H9 (cell line): ENCODE measurements around the gene SRXN1. TPM values are rescaled to one million over a fixed set of nuclear protein-coding genes. Genes with fewer than 3 reads are reported as not detected.

Source experiments
- DNase-seq: peaks from one replicate; pipeline ENCODE4 v3.0.0-alpha.2; 2017
- H2AFZ ChIP-seq: one replicate; pipeline ENCODE4 v1.6.1; 2013; ENCODE audit warnings: mild to moderate bottlenecking, low read length, control low read depth, moderate library complexity
- H2AK5ac ChIP-seq: 2 replicates; pipeline ENCODE4 v1.6.1; 2013; ENCODE audit warnings: low read length, control low read depth, mixed read lengths; ENCODE audit not compliant: insufficient read length
- H2BK120ac ChIP-seq: one replicate; pipeline ENCODE4 v1.6.1; 2013; ENCODE audit warnings: low read depth, mild to moderate bottlenecking, low read length, control low read depth, inconsistent platforms; ENCODE audit not compliant: poor library complexity, severe bottlenecking
- H2BK12ac ChIP-seq: 2 replicates; pipeline ENCODE4 v1.6.1; 2013; ENCODE audit warnings: low read length, control low read depth, mixed read lengths, low read depth; ENCODE audit not compliant: insufficient read length
- H2BK15ac ChIP-seq: 2 replicates; pipeline ENCODE4 v1.6.1; 2013; ENCODE audit warnings: low read depth, low read length, control low read depth
- H2BK20ac ChIP-seq: one replicate; pipeline ENCODE4 v1.6.1; 2013; ENCODE audit warnings: low read depth, mild to moderate bottlenecking, low read length, control low read depth, inconsistent platforms; ENCODE audit not compliant: poor library complexity, severe bottlenecking
- H2BK5ac ChIP-seq: 2 replicates; pipeline ENCODE4 v1.6.1; 2013; ENCODE audit warnings: low read length, control low read depth, mixed read lengths; ENCODE audit not compliant: insufficient read length
- H3K14ac ChIP-seq: 2 replicates; pipeline ENCODE4 v1.6.1; 2013; ENCODE audit warnings: low read length, control low read depth; ENCODE audit not compliant: insufficient read depth
- H3K18ac ChIP-seq: 2 replicates; pipeline ENCODE4 v1.6.1; 2013; ENCODE audit warnings: low read depth, mild to moderate bottlenecking, mixed read lengths, low read length, control low read depth; ENCODE audit not compliant: insufficient read length
- H3K23ac ChIP-seq: 2 replicates; pipeline ENCODE4 v1.6.1; 2013; ENCODE audit warnings: low read length, control low read depth, mixed read lengths, low read depth; ENCODE audit not compliant: insufficient read length
- H3K23me2 ChIP-seq: 2 replicates; pipeline ENCODE4 v1.6.1; 2013; ENCODE audit warnings: low read depth, mild to moderate bottlenecking, mixed read lengths, low read length, control low read depth; ENCODE audit not compliant: insufficient read length, poor library complexity, severe bottlenecking
- H3K27ac ChIP-seq: 2 replicates; pipeline ENCODE4 v1.5.1; 2013; ENCODE audit warnings: low read length, control low read depth, mixed read lengths, low read depth; ENCODE audit not compliant: insufficient read length
- H3K27me3 ChIP-seq: 2 replicates; pipeline ENCODE4 v1.6.1; 2013; ENCODE audit warnings: low read length, control low read depth, inconsistent platforms; ENCODE audit not compliant: insufficient read depth
- H3K4ac ChIP-seq: 2 replicates; pipeline ENCODE4 v1.6.1; 2013; ENCODE audit warnings: low read depth, mild to moderate bottlenecking, control low read depth, inconsistent platforms, low read length, moderate library complexity
- H3K4me1 ChIP-seq: 2 replicates; pipeline ENCODE4 v1.6.1; 2013; ENCODE audit warnings: low read length, control low read depth, inconsistent platforms; ENCODE audit not compliant: insufficient read depth
- H3K4me2 ChIP-seq: 2 replicates; pipeline ENCODE4 v1.6.1; 2013; ENCODE audit warnings: low read length, control low read depth, mixed read lengths; ENCODE audit not compliant: insufficient read length, insufficient read depth
- H3K56ac ChIP-seq: 2 replicates; pipeline ENCODE4 v1.6.1; 2013; ENCODE audit warnings: low read depth, mild to moderate bottlenecking, mixed read lengths, low read length, control low read depth; ENCODE audit not compliant: insufficient read length
- H3K79me1 ChIP-seq: 2 replicates; pipeline ENCODE4 v1.6.1; 2013; ENCODE audit warnings: low read depth, mild to moderate bottlenecking, moderate library complexity, low read length, control low read depth, inconsistent platforms; ENCODE audit not compliant: insufficient read depth, poor library complexity, severe bottlenecking
- H3K79me2 ChIP-seq: 2 replicates; pipeline ENCODE4 v1.6.1; 2013; ENCODE audit warnings: low read length, control low read depth, inconsistent platforms; ENCODE audit not compliant: insufficient read depth
- H3K9ac ChIP-seq: 2 replicates; pipeline ENCODE4 v1.6.1; 2013; ENCODE audit warnings: low read length, control low read depth, mixed read lengths; ENCODE audit not compliant: insufficient read length; ENCODE audit errors: extremely low read depth
- H3K9me3 ChIP-seq: one replicate; pipeline ENCODE4 v1.6.1; 2013; ENCODE audit warnings: low read depth, low read length, inconsistent platforms; ENCODE audit not compliant: control insufficient read depth
- H3T11ph ChIP-seq: one replicate; pipeline ENCODE4 v1.6.1; 2013; ENCODE audit warnings: mild to moderate bottlenecking, low read length, control low read depth, inconsistent platforms
- H4K20me1 ChIP-seq: one replicate; pipeline ENCODE4 v1.6.1; 2013; ENCODE audit not compliant: control insufficient read depth, insufficient read length, insufficient read depth
- H4K5ac ChIP-seq: 2 replicates; pipeline ENCODE4 v1.6.1; 2013; ENCODE audit warnings: low read depth, mild to moderate bottlenecking, mixed read lengths, low read length, control low read depth; ENCODE audit not compliant: insufficient read length
- H4K8ac ChIP-seq: replicated peaks from 2 replicates; pipeline ENCODE4 v1.6.1; 2013; ENCODE audit warnings: low read length, control low read depth, mixed read lengths, low read depth; ENCODE audit not compliant: insufficient read length
- H4K91ac ChIP-seq: 2 replicates; pipeline ENCODE4 v1.6.1; 2013; ENCODE audit warnings: low read depth, mild to moderate bottlenecking, moderate library complexity, mixed read lengths, low read length, control low read depth; ENCODE audit not compliant: insufficient read length
- H3K27ac Mint-ChIP-seq, 3 experiments: 2 replicates in 2 of 3; 3 replicates in 1 of 3; pipeline ENCODE4 v1.8.0; 2020 to 2021; ENCODE audit warnings: mixed read lengths in 3 of 3, mild to moderate bottlenecking in 1 of 3, moderate library complexity in 1 of 3
- H3K27me3 Mint-ChIP-seq: 2 replicates; pipeline ENCODE4 v1.8.0; 2021; ENCODE audit warnings: low read depth, mild to moderate bottlenecking, moderate library complexity, mixed read lengths
- H3K36me3 Mint-ChIP-seq, 3 experiments: 2 replicates in 2 of 3; 3 replicates in 1 of 3; pipeline ENCODE4 v1.8.0; 2020 to 2021; ENCODE audit warnings: low read depth in 3 of 3, mixed read lengths in 3 of 3; ENCODE audit not compliant: insufficient read depth in 1 of 3
- H3K4me1 Mint-ChIP-seq, 2 experiments: 2 replicates each; pipeline ENCODE4 v1.8.0; 2020; ENCODE audit warnings: mixed read lengths in 2 of 2
- H3K4me3 Mint-ChIP-seq, 2 experiments: 2 replicates in 1 of 2; 3 replicates in 1 of 2; pipeline ENCODE4 v1.8.0; 2020 to 2021; ENCODE audit warnings: mild to moderate bottlenecking in 2 of 2, mixed read lengths in 2 of 2, moderate library complexity in 1 of 2
- H3K9me3 Mint-ChIP-seq, 2 experiments: 2 replicates in 1 of 2; 3 replicates in 1 of 2; pipeline ENCODE4 v1.8.0; 2020; ENCODE audit warnings: mild to moderate bottlenecking in 2 of 2, mixed read lengths in 2 of 2, moderate library complexity in 1 of 2
- CTCF ChIP-seq: fragments of 200-600 bp; sonication (generic); conservative IDR thresholded peaks from 3 replicates; pipeline ENCODE4 v1.8.0; 2021; ENCODE audit warnings: antibody characterized with exemption, mild to moderate bottlenecking
- WGBS: extraction: QIAGEN DNeasy Blood & Tissue Kit; methylation state at CpG from one replicate; pipeline ENCODE4 v1.1.7; 2013; ENCODE audit warnings: missing lambda C conversion rate, low lambda C conversion rate, mixed read lengths; ENCODE audit not compliant: insufficient read length; ENCODE audit errors: extremely low coverage; 5-methylcytosine and 5-hydroxymethylcytosine counted together
- total RNA-seq: library from RNA; stranded (reverse); gene quantifications from 2 replicates; pipeline ENCODE4 v1.2.1, GENCODE V29; 2021

SRXN1 gene
- total RNA-seq, 1 experiment from 2014 or later = 25.7 TPM

GRCh38 chr20:689947-690346 is 36.9 kb upstream of the SRXN1 start:
- Histone ChIP-seq H2AK5ac (no peak overlapping the region), H2AFZ (no peak overlapping the region), H4K5ac (no peak overlapping the region), H2BK5ac (no peak overlapping the region), H3K4me2 (no peak overlapping the region), H3K23me2 (no peaks in the 10 kb centered on the region), H2BK120ac (no peak overlapping the region), H4K8ac (no peak overlapping the region), H3K4ac (no peak overlapping the region), H3K18ac (no peak overlapping the region), H3K23ac (no peak overlapping the region), H4K20me1 (no peaks in the 10 kb centered on the region), H2BK15ac (no peak overlapping the region), H2BK20ac (no peak overlapping the region), H3K9ac (no peak overlapping the region), H3K4me1 (no peaks in the 10 kb centered on the region), H3K27me3 (no peaks in the 10 kb centered on the region), H3K9me3 (no peaks in the 10 kb centered on the region), H3K27ac (no peak overlapping the region), H3K56ac (no peak overlapping the region), H3K79me1 (no peaks in the 10 kb centered on the region), H3K79me2 (no peaks in the 10 kb centered on the region), H4K91ac (no peak overlapping the region), H3T11ph (no peak overlapping the region), H3K14ac (no peak overlapping the region), H2BK12ac (no peak overlapping the region)
- Mint-ChIP-seq H3K27ac (no peak overlapping the region), H3K36me3 (no peaks in the 10 kb centered on the region), H3K27me3 (peaks cover 9% of the 10 kb centered on the region; the same call in 1 of the 2 replicates), H3K4me3 (no peak overlapping the region), H3K4me1 (peaks cover 15 to 26% of the 10 kb centered on the region in 2 experiments), H3K9me3 (no peaks in the 10 kb centered on the region)
- no peak for DNase-seq
- no CpG with 5 or more reads among the region's 1 CpG for WGBS
- TF ChIP-seq CTCF = no peak
